Epithelial cell of proximal tubule (primary cell): Measurements from ENCODE around the gene RICTOR. TPM values are rescaled to one million over a fixed set of nuclear protein-coding genes. Genes with fewer than 3 reads are reported as not detected.

ENCODE experiments used
- DNase-seq: peaks from one replicate; pipeline ENCODE4 v3.0.0-alpha.2; 2011; ENCODE audit warnings: low read depth
- H3K4me3 ChIP-seq: 2 replicates; pipeline ENCODE4 v1.5.1; 2011; ENCODE audit warnings: low read depth, mild to moderate bottlenecking, low read length
- total RNA-seq: library from RNA; depleted of rRNA; stranded (reverse); fragments of >200 nt; gene quantifications from 2 replicates; pipeline ENCODE4 v1.2.3, GENCODE V29; 2015
- TF ChIP-seq, protein P1 (sequence below): conservative IDR thresholded peaks from 2 replicates; pipeline ENCODE4 v1.5.1; 2012; ENCODE audit warnings: low read depth, mild to moderate bottlenecking, low read length

The RICTOR gene
- total RNA-seq, 1 donor from 2014 or later = 13.8 TPM

DNA sequence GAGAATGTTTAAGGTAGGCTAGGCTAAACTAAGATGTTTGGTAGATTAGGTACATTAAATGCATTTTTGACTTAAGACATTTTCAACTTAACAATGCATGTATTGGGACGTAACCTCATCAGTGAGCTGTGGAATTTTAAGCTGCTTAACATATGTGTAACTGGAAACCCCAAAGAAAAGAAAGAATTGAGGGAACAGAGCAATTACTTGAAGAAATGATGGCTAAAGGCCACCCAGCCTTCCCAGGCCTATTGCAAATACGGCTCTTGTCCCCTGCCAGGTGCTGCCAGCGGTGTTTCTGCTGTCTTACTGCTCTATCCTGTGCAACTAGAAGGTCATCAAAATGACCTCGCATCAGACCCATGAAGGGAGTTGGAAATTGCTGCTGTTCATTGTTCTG, 52.0 kb downstream of the RICTOR start:
- no peak overlapping the region for H3K4me3 ChIP-seq
- no peak for DNase-seq
- TF ChIP-seq, protein P1, sequence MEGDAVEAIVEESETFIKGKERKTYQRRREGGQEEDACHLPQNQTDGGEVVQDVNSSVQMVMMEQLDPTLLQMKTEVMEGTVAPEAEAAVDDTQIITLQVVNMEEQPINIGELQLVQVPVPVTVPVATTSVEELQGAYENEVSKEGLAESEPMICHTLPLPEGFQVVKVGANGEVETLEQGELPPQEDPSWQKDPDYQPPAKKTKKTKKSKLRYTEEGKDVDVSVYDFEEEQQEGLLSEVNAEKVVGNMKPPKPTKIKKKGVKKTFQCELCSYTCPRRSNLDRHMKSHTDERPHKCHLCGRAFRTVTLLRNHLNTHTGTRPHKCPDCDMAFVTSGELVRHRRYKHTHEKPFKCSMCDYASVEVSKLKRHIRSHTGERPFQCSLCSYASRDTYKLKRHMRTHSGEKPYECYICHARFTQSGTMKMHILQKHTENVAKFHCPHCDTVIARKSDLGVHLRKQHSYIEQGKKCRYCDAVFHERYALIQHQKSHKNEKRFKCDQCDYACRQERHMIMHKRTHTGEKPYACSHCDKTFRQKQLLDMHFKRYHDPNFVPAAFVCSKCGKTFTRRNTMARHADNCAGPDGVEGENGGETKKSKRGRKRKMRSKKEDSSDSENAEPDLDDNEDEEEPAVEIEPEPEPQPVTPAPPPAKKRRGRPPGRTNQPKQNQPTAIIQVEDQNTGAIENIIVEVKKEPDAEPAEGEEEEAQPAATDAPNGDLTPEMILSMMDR = no peak

DNA sequence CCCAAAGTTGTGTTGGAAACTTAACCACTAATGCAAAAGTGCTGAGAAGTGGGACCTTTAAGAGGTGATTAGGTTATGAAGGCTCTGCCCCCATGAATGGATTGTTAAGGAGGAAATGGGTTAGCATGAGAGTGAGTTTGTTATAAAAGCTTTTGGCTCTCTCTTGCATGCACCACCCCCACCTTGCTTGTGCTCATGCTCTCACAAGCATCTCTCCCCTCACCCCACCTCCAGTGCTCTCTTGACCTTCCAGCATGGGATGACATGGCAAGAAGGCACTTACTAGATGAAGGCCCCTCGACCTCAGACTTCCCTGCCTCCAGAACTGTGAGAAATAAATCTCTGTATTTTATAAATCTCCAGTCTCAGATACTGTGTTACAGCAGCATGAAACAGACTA, 52.8 kb downstream of the RICTOR start:
- no peak for DNase-seq
- TF ChIP-seq, protein P1 = no peak
- H3K4me3 ChIP-seq = no peak overlapping the region

- no peak overlapping the region for H3K4me3 ChIP-seq
- TF ChIP-seq, protein P1 = no peak
- DNase-seq = no peak
These were observed 53.7 kb downstream of the RICTOR start for GRCh38 chr5:39020458-39020857.

DNA sequence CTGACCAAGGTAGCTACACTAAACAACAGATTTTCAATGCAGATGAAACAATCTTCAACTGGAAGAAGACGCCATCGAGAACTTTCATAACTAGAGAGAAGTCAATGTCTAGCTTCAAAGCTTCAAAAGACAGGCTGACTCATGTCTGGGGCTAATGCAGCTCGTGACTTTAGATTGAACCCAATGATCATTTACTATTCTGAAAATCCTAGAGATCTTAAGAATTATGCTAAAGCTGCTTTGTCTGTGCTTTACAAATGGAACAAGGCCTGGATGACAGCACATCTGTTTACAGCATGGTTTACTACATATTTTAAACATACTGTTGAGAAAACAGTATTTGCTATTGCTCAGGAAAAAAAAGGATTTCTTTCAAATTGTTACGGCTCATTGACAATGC, 54.9 kb downstream of the RICTOR start:
- no peak for DNase-seq

GRCh38 chr5:39017504-39017903, 56.7 kb downstream of the RICTOR start:
- TF ChIP-seq, protein P1 = no peak
- H3K4me3 ChIP-seq = no peak overlapping the region
- DNase-seq = no peak

More for the DNA sequence above, 54.9 kb downstream of the RICTOR start:
- TF ChIP-seq, protein P1 = no peak
- no peak overlapping the region for H3K4me3 ChIP-seq

DNA sequence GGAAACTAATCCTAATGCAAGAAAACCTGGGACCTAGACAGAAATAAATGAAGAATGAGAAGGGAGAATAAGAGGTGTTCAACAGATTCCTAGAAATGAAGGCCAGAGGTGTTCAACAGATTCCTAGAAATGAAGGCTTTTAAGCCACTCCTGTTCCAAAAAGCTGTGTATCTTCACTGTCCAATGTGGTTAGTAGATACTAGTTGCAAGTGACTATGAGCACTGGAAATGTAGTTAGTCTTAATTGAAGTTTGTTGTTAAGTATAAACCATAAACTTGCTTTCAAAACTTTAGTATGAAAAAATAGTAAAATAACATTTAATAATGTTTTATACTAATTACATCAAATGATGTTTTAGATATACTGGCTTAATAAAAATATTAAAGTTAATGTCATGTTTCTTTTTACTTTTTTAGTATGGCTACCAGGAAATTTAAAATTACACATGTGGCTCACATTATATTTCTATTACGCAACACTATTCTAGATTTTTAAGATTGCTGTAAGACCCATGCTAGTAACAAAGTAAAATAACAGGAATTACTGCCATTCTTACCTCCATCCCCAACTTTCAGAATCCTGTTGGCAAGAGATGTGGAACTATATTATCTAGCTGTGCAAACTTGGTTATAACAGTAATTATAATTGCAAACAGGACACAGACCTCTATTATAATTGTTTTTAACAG, 57.5 kb downstream of the RICTOR start:
- H3K4me3 ChIP-seq = no peak overlapping the region
- DNase-seq = no peak
- TF ChIP-seq, protein P1 = no peak
